Prostate gland (tissue), 2 donors: ENCODE measurements around the gene C3orf20. TPM values are rescaled to one million over a fixed set of nuclear protein-coding genes. Genes with fewer than 3 reads are reported as not detected.

Experiments
- DNase-seq: peaks from one replicate; pipeline ENCODE4 v3.0.0-alpha.2; 2019; ENCODE audit warnings: low spot score
- H3K27ac ChIP-seq, 2 donors: fragments of 200-600 bp; sonication (generic); 2 replicates each; pipeline ENCODE4 v1.5.1; 2017 to 2019
- H3K27me3 ChIP-seq: fragments of 200-600 bp; sonication (generic); replicated peaks from 2 replicates; pipeline ENCODE4 v1.5.1; 2019; ENCODE audit not compliant: insufficient read depth
- H3K36me3 ChIP-seq, 2 donors: fragments of 200-600 bp; sonication (generic); 1 replicate in 1 of 2; 2 replicates in 1 of 2; pipeline versions ENCODE4 v1.5.1 to v1.8.1; 2017 to 2019
- H3K4me1 ChIP-seq: fragments of 200-600 bp; sonication (generic); replicated peaks from 2 replicates; pipeline ENCODE4 v1.5.1; 2019
- H3K4me3 ChIP-seq, 2 donors: fragments of 200-600 bp; sonication (generic); 2 replicates each; pipeline ENCODE4 v1.5.1; 2017 to 2019
- H3K9me3 ChIP-seq: fragments of 200-600 bp; sonication (generic); 2 replicates; pipeline ENCODE4 v1.5.1; 2017
- CTCF ChIP-seq, 4 experiments: fragments of 200-600 bp in 2 of 4; fragments of 450-650 bp in 2 of 4; sonication (generic) in 2 of 4; IDR thresholded peaks; 1 replicate in 3 of 4; 2 replicates in 1 of 4; pipeline ENCODE4 v1.5.1; 2016 to 2019; ENCODE audit warnings: antibody characterized with exemption in 4 of 4, mild to moderate bottlenecking in 2 of 4, moderate library complexity in 2 of 4
- POLR2A ChIP-seq: fragments of 450-650 bp; IDR thresholded peaks from one replicate; pipeline ENCODE4 v1.6.1; 2016; ENCODE audit warnings: antibody characterized with exemption, mild to moderate bottlenecking
- POLR2AphosphoS5 ChIP-seq: sonication (generic); formaldehyde crosslinking; IDR thresholded peaks from one replicate; pipeline ENCODE4 v1.6.1; 2017; ENCODE audit warnings: antibody characterized with exemption
- WGBS: methylation state at CpG from one replicate; pipeline ENCODE4 v1.1.5; 2018; 5-methylcytosine and 5-hydroxymethylcytosine counted together
- intact Hi-C: fragments of 100-400 bp; cut with DNase I; formaldehyde crosslinking; loops from one replicate; pipeline ENCODE4 v1.14.2; 2022
- total RNA-seq, 2 donors: library from RNA; depleted of rRNA; stranded (reverse); fragments of >200 nt; gene quantifications; one replicate each; pipeline ENCODE4 v1.1.0, GENCODE V29; 2016

The C3orf20 gene
- total RNA-seq, 2 donors from 2014 or later, result 0.28 TPM; not detected in 1

GRCh38 chr3:14773691-14774128, 98.8 kb downstream of the C3orf20 start:
- no peak overlapping the region for H3K27ac ChIP-seq
- H3K4me1 ChIP-seq, result no peaks in the 10 kb centered on the region
- H3K9me3 ChIP-seq, result no peaks in the 10 kb centered on the region
- H3K4me3 ChIP-seq, result no peak overlapping the region
- intact Hi-C loops, result no loop called here
- H3K36me3 ChIP-seq, result no peaks in the 10 kb centered on the region
- TF ChIP-seq CTCF (IDR thresholded peaks at IDR 0.05) (no peak), POLR2AphosphoS5 (no peak), POLR2A (no peak)
- no peak for DNase-seq
- 87% methylated on average over 6 of the region's 6 CpGs for WGBS
- H3K27me3 ChIP-seq, result no peaks in the 10 kb centered on the region

DNA sequence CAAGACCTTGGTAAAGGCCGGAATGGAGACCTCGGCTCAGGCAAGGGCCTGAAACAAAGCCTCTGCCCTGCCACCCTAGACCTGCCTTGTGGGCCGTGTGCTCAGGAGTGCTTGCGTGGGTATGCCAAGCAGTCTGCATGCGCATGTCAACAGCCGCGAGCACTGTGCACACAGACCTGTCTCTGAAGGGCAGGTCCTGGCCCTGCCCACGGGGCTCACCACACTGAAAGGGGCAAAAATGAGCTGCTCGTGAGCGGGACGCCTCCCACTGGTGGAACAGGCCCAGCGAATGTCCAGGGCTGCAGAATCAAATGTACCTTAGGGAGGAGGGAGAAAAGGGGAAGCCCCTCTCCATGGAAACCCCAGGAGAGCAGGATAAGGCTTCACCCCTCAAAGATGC, 99.5 kb downstream of the C3orf20 start:
- 72% methylated on average over 12 of the region's 12 CpGs for WGBS
- no peak for DNase-seq
- intact Hi-C loops, result no loop called here

DNA sequence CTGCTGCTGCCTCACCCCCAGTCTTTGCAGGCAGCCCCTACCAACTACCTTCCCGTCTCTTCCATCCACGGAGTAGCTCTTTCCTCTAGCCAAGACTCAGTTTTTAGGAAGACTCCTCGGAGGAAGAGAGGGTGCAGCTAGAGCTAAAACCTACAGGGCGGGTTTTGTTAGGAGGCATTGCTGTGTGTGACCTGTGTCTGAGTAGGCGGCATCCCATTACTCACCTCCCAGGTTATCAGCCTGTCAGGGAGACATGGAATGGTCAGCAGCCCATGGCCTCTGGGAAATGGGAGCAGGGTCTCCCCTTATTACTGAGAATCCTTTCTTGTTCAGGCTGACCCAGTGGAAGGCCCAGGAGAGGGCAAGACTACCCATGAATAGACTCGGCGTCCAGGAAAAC, 100.1 kb downstream of the C3orf20 start:
- Histone ChIP-seq H3K36me3 (no peaks in the 10 kb centered on the region), H3K27ac (no peak overlapping the region), H3K4me3 (no peak overlapping the region), H3K4me1 (no peaks in the 10 kb centered on the region), H3K27me3 (no peaks in the 10 kb centered on the region), H3K9me3 (no peaks in the 10 kb centered on the region)
- WGBS, result 96% methylated on average over 7 of the region's 7 CpGs
- no peak for TF ChIP-seq POLR2AphosphoS5
- no peak for TF ChIP-seq POLR2A
- TF ChIP-seq CTCF (IDR thresholded peaks at IDR 0.05), result no peak
- DNase-seq, result no peak
- intact Hi-C loops, result no loop called here

More for the DNA sequence above, 99.5 kb downstream of the C3orf20 start:
- no peaks in the 10 kb centered on the region for H3K9me3 ChIP-seq
- H3K4me1 ChIP-seq, result no peaks in the 10 kb centered on the region
- H3K27me3 ChIP-seq, result no peaks in the 10 kb centered on the region
- H3K27ac ChIP-seq, result no peak overlapping the region
- H3K4me3 ChIP-seq, result no peak overlapping the region
- H3K36me3 ChIP-seq, result no peaks in the 10 kb centered on the region
- TF ChIP-seq POLR2A (no peak), CTCF (IDR thresholded peaks at IDR 0.05) (no peak), POLR2AphosphoS5 (no peak)

GRCh38 chr3:14775563-14775962, 100.6 kb downstream of the C3orf20 start:
- Histone ChIP-seq H3K27ac (no peak overlapping the region), H3K27me3 (no peaks in the 10 kb centered on the region), H3K9me3 (no peaks in the 10 kb centered on the region), H3K4me1 (no peaks in the 10 kb centered on the region), H3K36me3 (no peaks in the 10 kb centered on the region), H3K4me3 (no peak overlapping the region)
- DNase-seq, result no peak
- WGBS, result 90% methylated on average over 4 of the region's 4 CpGs
- intact Hi-C loops, result no loop called here
- TF ChIP-seq CTCF (IDR thresholded peaks at IDR 0.05) (no peak), POLR2A (no peak), POLR2AphosphoS5 (no peak)

- Histone ChIP-seq H3K27ac (no peak overlapping the region), H3K4me1 (no peaks in the 10 kb centered on the region), H3K27me3 (no peaks in the 10 kb centered on the region), H3K4me3 (no peak overlapping the region), H3K36me3 (no peaks in the 10 kb centered on the region), H3K9me3 (no peaks in the 10 kb centered on the region)
- DNase-seq, result no peak
- whole genome bisulfite sequencing, result 92% methylated on average over 2 of the region's 2 CpGs
- intact Hi-C loops, result no loop called here
- no peak for TF ChIP-seq POLR2A
- TF ChIP-seq CTCF (IDR thresholded peaks at IDR 0.05), result no peak
- TF ChIP-seq POLR2AphosphoS5, result no peak
These were observed 104.2 kb downstream of the C3orf20 start for GRCh38 chr3:14779069-14779685.
